Activated CD8-positive, alpha-beta memory T cell treated with anti-CD3 and anti-CD28 coated beads for 1 hour (primary cell): Measurements from ENCODE around the gene EFNA5.

Experiments used
- DNase-seq, 2 donors: peaks; one replicate each; pipeline ENCODE4 v3.0.0-alpha.2; 2020; ENCODE audit warnings: low read depth in 1 of 2; ENCODE audit errors: extremely low read depth in 1 of 2

Gene EFNA5

DNA sequence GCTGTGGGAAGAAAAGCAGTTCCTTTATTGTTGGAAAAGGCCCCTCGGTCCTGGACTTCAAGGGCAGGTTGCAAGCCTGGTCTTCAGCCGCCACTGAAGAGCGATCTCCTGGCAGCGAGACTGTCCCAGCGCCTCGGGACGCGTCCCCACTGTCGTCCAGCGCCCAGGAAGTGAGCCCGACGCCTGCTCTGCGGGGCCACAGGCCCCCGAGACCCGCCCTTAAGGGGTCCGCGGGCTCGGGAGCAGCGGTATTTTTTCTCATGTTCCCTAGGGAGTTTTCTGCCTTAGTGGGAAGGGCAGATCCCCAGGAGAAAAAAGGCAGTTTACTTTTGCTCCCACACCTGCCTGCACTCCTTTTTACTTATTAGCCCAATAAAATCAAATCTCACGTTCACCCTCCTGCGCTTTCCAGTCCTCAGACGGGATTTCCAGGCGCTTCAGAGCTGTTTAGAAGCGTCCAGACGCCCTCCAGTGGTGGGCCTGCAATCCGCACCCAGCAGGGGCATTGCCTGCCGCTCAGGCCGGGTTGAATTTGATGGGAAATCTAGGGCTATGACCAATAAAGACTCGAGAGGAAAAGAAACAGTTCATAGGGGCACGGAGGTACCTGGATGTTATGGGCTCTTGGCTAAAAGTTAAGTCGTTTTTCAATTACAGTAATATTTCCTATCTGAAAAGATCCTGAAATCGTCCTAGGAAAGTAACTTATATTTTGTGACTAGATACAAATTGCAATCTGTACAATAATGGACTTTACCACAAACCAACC, 2.8 kb upstream of the EFNA5 start:
- DNase-seq = peak; percentile 37 to 50

DNA sequence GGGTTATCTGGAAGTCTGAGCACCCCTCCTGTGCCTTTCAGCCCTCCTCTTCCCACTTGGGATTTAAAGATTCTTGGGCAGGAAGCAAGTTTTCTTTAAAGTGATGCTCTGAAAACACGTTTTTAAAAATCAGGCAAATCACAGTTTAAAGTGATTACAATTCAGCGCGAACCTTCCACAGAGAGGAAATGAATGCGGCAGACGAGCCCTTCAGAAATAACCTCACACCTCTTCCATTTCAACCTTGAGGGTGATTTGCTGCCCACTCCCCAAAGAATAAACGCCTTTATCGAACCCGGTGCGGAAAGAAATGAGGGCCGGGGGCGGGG, 2.3 kb upstream of the EFNA5 start:
- DNase-seq = no peak

DNA sequence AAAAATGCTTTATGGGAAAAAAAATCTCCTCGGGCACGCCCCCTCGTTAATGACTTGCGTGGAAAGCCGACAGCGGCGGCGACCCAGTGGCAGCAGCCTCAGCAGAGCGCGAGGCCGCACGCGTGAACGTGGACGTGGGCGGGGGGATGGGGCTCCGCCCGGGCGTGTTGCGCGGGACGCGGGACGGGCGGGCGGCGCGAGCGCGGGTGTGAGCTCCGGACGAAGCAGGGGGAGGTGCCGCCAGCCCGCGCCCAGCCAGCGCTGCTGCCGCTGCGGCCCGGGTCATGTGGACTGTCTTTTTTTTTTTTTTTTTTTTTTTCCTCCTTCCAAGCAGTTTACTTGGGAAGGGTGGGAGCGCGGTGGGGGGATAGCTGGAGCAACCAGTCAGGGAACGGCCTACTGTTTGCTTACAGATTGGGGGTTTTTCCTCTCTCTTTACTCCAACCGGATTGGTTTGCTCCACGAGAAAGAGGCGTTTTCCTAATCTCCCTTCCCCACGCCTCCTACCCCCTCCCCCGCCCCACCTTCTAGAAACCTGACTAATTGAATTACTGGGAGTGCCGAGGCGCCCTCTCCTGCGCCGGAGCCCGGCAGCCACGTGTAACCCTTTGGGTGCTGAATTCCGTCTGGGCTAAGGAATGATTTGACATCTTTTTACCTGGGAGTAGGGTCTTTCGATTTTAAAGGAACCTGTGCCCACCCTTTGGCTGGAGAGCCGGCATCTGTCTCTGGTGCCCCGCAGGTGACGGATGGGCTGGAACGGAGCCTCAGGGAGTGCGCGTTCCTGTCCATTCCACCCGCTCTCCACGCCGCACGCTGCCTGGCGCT, 1.7 kb upstream of the EFNA5 start:
- no peak for DNase-seq

DNA sequence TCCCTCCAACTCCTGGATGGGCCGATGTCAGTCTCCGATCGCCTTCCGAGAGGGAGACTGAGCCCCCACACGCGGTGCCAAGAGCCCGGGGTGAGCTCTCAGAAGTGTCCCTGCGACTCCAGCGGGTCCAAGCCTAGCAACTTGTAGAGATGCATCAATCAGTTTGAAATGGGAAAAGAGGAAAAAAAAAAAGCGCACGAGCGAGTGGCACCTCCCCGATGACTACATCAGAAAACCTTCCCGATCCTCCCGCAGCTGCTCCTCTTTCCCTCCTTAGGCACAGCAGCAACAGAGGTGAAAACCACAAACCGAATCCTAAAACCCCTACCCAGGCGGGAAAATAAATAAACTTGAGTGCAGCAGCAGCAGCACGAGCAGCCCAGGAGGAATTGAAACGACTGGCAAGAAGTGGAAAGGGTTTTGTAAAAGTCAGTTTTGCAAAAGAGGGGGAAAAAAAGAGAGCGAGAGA, 1.0 kb upstream of the EFNA5 start:
- no peak for DNase-seq

DNA sequence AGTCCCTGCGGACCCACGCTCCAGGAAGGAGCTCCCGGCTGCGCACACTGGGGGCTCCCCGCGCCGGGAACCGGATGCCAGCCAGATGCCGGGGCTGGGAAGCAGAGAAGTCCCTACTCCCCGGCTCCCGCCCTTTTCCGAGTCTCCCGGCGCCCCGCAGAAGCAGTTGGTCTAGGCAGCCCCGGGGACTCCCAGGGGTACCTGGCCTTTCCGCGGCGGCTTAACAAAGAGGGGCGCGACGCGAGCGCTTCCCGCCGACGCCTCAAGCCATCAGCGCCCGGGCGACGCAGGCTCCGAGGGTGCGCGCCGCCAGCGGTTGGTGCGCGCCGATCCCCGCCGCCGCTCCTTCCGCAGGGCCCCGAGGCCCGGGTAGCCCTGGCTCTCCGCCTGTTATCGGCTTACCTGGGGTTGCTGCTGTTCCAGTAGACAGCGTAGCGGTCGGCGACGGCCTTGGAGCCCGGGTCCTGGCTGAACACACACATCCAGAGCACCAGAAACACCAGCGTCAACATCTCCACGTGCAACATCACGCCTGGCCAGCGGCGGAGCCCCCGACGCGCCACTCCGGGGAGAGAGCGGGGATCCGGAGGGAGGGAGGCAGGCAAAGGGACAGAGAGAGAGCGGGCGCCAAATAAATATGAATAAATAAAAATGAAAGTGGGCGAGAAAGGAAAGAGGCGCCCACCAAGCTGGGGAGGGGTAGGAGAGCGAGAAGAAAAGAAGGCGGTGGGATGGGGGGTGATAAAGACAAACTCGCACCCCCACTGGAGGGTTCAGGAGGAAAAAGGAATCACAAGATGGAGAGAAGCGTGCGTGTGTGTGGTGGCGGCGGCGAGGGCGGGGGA, 428 bp downstream of the EFNA5 start:
- no peak for DNase-seq

DNA sequence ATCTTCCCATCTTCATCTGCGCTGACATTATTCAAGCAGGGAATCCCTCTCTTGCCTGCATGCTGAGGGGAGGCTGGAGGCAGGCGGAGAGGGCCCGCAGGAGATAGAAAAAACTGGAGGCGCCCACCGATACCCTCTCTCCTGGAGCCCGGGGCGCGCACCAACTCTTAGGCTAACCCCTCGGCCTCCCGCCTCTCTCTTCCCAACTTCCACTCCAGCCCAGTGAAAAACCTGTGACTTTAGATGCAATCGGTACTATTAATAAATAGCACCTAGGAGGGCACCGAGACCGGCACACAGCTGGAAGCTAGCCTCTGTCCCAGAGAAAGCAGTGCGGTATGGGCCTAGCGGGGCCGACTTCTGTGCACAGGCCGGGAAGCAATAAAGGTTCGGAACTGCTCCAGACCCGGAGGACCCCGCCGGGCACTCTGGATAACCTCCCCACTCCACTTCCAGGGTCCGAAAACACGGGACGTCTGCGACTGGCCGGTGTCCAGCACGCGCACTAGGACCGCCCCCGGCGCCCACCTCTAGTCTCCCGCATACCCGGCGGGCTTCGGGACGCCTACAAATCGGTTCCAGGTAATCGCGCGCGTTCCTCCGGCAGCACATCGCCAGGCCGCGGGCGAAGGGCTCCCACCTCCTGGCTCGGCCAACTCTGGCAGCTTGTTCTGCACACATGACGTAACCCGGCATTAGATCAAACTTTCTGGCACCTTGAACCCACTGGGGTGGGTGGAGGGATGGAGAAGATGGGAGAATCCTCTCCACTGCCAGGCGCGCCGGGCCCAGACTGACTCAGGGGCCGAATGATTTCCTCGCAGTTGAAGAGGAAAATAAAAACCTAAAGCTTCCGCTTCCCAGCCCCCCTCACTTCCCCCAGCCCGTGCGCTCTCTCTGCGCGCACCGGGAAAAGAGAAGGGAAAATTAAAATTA, 1.4 kb downstream of the EFNA5 start:
- no peak for DNase-seq

DNA sequence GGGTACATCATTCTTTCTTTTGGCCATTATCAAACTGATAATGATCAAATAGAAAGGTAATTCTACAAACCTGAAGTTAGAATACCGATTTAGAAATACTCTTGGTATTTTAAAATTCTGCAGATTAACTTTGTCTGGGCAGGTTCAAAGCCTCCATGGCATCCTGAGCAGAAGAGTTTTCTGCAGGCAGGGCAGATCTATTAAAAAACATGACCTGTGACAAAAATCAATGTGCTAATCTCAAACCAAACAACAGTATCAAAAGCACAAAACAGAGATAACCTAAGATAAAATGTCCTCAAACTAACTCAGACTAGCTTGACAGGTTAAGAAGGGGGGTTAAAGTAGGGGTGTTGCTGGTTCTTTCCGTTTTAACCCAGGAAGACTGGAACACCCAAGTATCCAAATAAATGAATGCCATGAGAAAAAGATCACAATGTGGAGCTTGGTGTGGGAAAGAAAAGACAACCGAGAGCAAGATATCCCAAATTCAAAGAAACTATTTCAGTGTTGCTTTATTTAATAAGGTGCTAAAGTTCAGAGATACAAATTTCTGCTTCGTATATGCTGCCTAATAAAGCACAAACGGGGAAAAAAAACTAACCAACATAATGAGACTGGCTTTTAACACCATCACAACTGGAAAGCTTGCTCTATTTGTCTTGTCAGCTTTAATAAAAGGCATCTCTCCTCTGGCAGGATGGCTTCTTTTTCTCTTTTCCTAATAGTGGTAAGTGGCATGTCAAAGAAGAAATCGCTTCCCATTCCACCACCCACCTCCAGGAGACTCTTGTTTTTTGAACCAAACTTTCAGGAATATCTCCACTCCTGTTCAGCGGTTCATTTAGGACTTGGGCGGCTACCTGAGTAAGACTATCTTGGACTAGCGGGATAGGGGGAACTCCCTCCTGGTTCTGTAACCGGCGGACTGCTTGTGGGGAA, 2.3 kb downstream of the EFNA5 start:
- DNase-seq = no peak

DNA sequence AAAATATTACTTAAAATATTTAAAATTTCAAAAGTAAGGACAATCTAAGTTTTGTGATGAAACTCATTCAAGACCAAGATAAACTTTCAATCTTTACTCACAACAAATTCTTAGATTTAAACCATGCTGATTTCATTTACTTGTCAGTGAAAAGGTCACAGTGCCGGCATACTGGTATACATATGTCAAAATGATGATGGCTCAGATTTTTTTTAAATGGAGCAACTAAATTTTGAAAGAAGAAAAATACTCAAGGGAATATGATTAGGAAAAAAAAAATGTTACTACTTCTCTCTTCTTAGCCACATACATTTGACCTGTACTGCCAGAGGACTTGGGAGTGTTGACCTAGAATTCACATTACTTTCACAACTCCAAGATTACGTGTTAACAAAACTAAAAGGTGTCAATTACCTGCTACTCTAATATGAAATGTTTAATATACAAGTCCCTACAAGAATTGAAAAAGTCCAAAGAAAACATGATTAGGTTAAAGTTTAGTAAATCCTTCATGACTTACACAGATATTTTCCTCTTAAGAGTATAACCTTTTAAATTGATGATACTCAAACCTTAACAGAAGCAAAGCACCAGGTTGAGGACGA, 4.6 kb downstream of the EFNA5 start:
- DNase-seq = no peak

DNA sequence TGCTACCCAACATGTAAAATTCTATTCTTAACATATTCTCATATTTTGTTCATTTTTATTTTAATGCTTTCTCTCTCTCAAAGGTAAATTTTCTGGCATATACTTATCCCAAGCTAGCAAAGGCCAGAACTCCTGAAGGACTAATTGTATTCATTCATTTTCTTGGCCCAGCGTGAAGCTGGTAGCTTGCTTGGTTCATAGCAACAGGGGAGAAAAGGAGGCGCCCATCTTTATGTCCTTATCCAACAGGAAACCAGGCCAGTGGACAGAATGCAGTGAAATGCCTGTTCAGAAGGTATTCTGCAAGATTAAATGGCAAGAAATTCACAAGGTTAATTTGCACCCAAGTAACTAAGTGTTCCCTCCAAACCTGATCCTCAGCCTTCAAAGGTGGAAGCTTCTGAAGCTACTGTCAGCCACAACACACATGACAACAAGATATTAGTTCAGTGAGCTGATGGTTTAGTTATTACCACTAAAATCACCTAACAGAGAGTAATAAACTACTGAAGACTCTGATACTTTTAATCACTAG, 5.6 kb downstream of the EFNA5 start:
- no peak for DNase-seq

DNA sequence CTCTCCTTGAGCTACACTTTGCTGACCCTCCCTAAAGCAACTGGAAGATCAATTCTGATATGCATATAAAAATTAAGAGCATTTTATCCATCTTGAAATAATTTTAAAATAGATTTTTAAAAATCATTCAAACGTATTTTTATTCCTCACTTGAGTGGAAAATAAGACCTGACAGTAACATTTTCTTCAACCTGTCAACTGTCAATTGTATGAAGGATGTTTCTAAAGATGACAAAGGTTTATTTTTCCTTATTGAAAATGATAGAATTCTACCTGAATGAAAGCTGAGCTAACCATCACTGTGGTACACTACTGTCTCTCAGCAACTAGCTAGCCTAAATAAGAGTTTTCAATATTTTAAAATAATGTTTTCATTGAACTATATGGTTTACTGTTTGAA, 7.0 kb downstream of the EFNA5 start:
- no peak for DNase-seq

DNA sequence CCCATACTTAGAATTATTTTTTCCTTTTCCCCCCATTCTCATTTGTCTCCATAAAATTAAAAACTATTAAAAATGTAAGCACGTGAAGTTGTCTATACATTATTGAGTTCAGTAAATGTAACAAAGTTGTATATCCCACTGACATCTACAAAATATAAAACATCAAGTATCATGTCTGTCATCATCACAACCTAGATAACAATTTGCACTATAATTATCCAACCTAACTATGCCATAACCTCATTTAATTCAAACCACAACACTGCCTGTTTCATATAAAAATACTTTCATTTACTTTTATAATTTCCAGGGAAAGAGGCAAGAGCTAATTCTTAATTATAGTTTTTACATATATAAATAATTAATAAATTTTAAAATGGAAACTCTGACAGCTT, 9.1 kb downstream of the EFNA5 start:
- DNase-seq = no peak

DNA sequence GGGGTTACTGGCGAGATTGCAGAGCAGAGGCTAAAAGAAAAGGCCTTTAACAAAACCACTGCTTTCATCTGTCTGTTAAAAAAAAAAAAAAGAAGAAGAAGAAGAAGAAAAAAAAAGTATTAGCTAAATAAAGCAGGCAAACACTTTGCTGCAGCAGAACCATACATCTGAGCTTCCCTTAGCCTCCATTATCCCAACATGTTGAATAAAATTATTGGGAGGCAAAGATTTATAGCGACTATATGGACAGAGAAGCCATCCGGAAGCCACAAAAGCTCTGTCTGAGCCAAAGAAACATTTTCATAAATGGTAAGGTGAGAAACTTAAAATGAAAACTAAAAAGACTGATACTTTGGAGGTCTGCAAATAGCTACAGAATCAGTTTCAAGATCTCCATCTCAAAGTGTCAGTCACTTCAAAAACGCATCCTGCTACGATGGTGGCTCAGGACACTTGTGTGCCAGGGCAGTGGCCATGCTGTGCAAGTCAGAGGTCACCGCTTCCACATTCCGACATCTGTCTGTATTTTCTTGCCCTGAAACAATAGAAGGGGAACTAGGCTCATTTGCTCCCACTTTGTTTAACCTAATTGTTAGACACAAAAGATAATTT, 9.6 kb downstream of the EFNA5 start:
- DNase-seq = no peak

DNA sequence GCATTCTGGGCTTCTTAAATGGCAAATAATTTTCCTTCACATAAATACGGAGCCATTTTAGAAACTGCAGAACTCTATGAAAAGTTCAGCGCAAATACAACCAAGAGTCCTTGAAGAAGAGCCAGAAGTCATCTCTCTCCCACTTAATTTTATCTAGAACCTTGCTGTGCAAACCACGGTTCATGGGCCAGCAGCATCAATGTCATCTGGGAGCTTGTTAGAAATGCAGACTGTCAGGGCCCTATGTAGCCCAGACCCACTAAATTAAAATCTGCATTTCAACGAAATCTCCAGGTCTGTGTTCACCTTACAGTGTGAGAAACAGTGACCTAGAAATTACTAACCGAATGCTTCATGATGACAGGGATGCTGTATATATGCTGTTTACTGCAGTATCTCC, 12.2 kb downstream of the EFNA5 start:
- no peak for DNase-seq

DNA sequence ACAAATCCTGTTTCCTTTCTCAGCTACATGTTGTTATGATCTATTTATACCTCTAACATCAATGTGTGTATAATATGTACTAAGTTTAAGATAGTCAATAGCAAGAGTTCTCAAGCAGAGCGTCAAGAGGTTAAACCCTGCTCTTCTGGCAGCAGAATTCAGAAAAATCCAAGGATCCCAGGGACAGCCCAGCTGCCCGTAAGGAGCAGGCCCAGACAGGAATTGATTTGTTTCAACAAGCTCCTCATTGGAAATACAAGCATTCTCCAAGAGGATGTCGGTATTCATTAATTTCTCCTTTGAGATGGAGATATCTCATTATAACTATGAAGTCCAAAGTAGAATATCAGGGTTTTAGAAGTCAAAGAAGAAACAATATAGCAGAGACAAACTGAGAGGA, 14.9 kb downstream of the EFNA5 start:
- no peak for DNase-seq

DNA sequence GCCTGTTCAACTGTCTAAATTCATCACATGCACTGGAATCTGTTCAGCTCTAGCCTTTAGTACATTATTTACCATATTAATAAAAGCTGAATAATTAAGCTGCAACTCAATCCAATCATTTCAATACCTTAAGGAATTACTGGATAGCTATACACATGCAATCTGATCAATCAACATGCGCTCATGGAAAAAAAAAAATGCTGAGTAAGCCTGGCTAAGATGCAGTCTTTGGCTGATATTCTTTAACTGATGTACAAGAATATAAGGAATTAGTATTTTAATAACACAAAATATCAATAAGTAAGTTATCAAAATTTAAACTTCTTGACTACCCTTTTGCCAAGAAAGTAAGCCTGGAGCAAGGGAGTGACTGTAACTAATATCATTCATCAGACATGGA, 15.9 kb downstream of the EFNA5 start:
- DNase-seq = no peak

DNA sequence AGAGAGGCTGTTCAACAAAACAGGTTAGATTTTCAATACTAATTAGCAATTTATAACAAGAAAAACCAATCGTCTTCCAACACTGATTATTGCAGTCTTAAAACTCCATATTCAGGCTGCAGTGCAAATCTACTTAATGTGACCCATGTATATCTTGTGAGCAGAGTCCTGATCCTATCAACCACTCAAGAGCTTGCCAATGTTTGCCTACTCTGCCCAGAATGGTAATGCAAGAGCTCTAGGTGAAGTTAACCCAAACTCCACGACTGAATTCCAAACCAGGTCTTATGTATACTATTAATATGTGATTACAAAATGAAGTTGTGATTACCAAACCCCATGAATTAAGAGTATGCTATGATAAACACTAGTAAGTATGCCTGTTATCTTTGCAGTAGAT, 17.1 kb downstream of the EFNA5 start:
- no peak for DNase-seq

DNA sequence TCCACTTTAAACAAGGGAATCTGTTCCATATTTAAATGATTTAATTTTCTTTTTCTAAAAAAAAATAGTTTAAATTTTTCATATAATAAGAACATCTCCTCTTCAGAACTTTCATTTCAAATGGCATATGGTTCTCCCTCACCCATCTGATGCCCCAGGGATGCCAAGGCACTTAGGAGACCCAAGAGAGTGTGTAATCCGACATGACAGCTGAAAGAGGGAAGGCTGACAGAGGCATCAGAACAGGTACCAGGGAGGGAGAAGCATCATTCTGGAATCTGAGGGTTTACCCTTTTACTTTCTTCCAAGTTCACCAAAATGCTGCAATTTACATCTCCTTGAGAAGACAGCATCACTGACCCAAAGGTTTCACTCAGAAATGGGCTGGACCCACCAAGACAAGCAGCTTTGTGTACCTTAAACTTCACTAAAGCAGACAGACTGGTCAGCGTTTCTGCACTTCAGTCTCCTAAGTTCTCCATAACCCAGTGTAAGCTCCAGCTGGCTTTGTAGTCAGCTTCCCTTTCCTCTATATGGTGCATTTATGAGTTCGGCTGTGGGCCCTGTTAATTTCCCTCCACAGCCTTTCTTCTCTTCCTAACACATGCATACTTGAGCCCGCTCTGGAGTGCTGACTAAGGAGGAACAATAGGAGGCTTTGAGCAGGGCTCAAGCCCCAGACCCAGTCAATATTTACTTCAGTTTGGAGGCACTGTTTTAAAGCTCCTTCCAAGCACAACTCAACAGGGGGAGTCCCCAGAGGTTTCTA, 17.7 kb downstream of the EFNA5 start:
- DNase-seq = no peak
